K562 (cell line): ENCODE results near the gene ZNF625. TPM values are rescaled to one million over a fixed set of nuclear protein-coding genes. Genes with fewer than 3 reads are reported as not detected.

Experiments used
- ATAC-seq: fragments of 200-7000 bp; cut with Tn5 transposase; 3 replicates; pipeline ENCODE4 v1.9.1; 2020; ENCODE audit warnings: moderate library complexity
- BruUV-seq: library from RNA; stranded (reverse); fragments of 400-500 nt; replicated peaks from 2 replicates; lab custom pipeline; 2021; lab: Mats Ljungman, UMichigan
- CTCF ChIA-PET: fragments of 300-600 bp; formaldehyde crosslinking; extraction: SDS; loops from one replicate; lab custom pipeline; 2021; ENCODE audit warnings: low intra/inter-chr PET ratio; lab: Yijun Ruan, JAX
- POLR2A ChIA-PET: fragments of 300-600, 350-650 bp; sonication (Branson Sonifier 250); formaldehyde crosslinking; extraction: SDS; loops from one replicate; lab custom pipeline; 2021; ENCODE audit warnings: antibody characterized with exemption, inconsistent platforms; lab: Yijun Ruan, JAX
- DNase-seq, 4 experiments: peaks; one replicate each; pipeline versions ENCODE4 v3.0.0 to v3.0.0-alpha.2; 2011 to 2018; ENCODE audit warnings: low spot score in 3 of 4, mixed read lengths in 3 of 4; ENCODE audit errors: extremely low read depth in 1 of 4
- FAIRE-seq: peaks from 2 replicates; lab custom pipeline; 2011; peaks lifted over from hg19 to GRCh38; lab: Jason Lieb, UNC
- H2AFZ ChIP-seq: 2 replicates; pipeline ENCODE4 v1.6.0; 2011; ENCODE audit warnings: low read depth, low read length, control low read depth, inconsistent platforms
- H3K27ac ChIP-seq: fragments of 200-600 bp; 3 replicates; pipeline ENCODE4 v1.8.0; 2011; ENCODE audit warnings: low read depth, mild to moderate bottlenecking, control low read depth, inconsistent platforms, low read length, moderate library complexity, mixed read lengths; ENCODE audit errors: extremely low read depth
- H3K27me3 ChIP-seq, 2 experiments: fragments of 300-600 bp in 1 of 2; 2 replicates in 1 of 2; 3 replicates in 1 of 2; pipeline versions ENCODE4 v1.6.0 to v1.8.0; 2011; ENCODE audit warnings: inconsistent platforms in 2 of 2, low read length in 2 of 2, mild to moderate bottlenecking in 1 of 2, mixed read lengths in 1 of 2, moderate library complexity in 1 of 2; ENCODE audit not compliant: control insufficient read depth in 2 of 2, insufficient read depth in 2 of 2
- H3K36me3 ChIP-seq: fragments of 300-600 bp; 3 replicates; pipeline ENCODE4 v1.8.0; 2011; ENCODE audit warnings: mild to moderate bottlenecking, low read length, inconsistent platforms; ENCODE audit not compliant: control insufficient read depth, insufficient read depth
- H3K4me1 ChIP-seq, 2 experiments: fragments of 200-600 bp in 1 of 2; replicated peaks in 1 of 2; 2 replicates in 1 of 2; 3 replicates in 1 of 2; pipeline versions ENCODE4 v1.5.1 to v1.8.0; 2011; ENCODE audit warnings: inconsistent platforms in 2 of 2, low read length in 2 of 2, mild to moderate bottlenecking in 1 of 2, mixed read lengths in 1 of 2, moderate library complexity in 1 of 2; ENCODE audit not compliant: control insufficient read depth in 2 of 2, insufficient read depth in 2 of 2
- H3K4me2 ChIP-seq: 2 replicates; pipeline ENCODE4 v1.6.1; 2011; ENCODE audit warnings: low read length, control low read depth, inconsistent platforms, mixed read lengths; ENCODE audit not compliant: insufficient read depth
- H3K4me3 ChIP-seq: fragments of 200-600 bp; sonication (generic), shearing (Covaris generic); 2 replicates; pipeline ENCODE4 v1.5.1; 2016; ENCODE audit warnings: control low read depth, inconsistent platforms
- H3K79me2 ChIP-seq: fragments of 200-600 bp; 3 replicates; pipeline ENCODE4 v1.8.0; 2011; ENCODE audit warnings: low read length, inconsistent platforms; ENCODE audit not compliant: control insufficient read depth, insufficient read depth
- H3K9ac ChIP-seq, 2 experiments: 2 replicates each; pipeline versions ENCODE4 v1.6.0 to v1.6.1; 2011; ENCODE audit warnings: low read depth in 2 of 2, low read length in 2 of 2, control low read depth in 1 of 2, inconsistent platforms in 1 of 2, mild to moderate bottlenecking in 1 of 2, mixed read lengths in 1 of 2; ENCODE audit not compliant: insufficient read depth in 1 of 2
- H3K9me1 ChIP-seq: one replicate; pipeline ENCODE4 v1.6.0; 2011; ENCODE audit warnings: inconsistent platforms, mild to moderate bottlenecking, low read length, moderate library complexity; ENCODE audit not compliant: control insufficient read depth, insufficient read depth
- H3K9me3 ChIP-seq: replicated peaks from 2 replicates; pipeline ENCODE4 v1.5.1; 2011; ENCODE audit warnings: low read depth, low read length, inconsistent platforms; ENCODE audit not compliant: control insufficient read depth, insufficient read depth
- H4K20me1 ChIP-seq: replicated peaks from 2 replicates; pipeline ENCODE4 v1.6.1; 2011; ENCODE audit warnings: low read length, inconsistent platforms, mixed read lengths; ENCODE audit not compliant: control insufficient read depth, insufficient read depth
- ASH1L ChIP-seq: fragments of 450-650 bp; IDR thresholded peaks from 2 replicates; pipeline ENCODE4 v1.6.1; 2018; ENCODE audit warnings: borderline replicate concordance, mild to moderate bottlenecking, low read depth; ENCODE audit not compliant: partially characterized antibody
- CEBPG ChIP-seq, 3 experiments: fragments of 200-800 bp in 1 of 3; sonication (Bioruptor generic) in 1 of 3; sonication (generic) in 1 of 3; formaldehyde crosslinking in 1 of 3; IDR thresholded peaks in 2 of 3; conservative IDR thresholded peaks in 1 of 3; 2 replicates each; pipeline versions ENCODE4 v1.6.1 to v1.8.0; 2016 to 2022; ENCODE audit warnings: missing compliant biosample characterization in 2 of 3, missing genetic modification characterization in 2 of 3, mild to moderate bottlenecking in 1 of 3, missing genetic modification reagents in 1 of 3
- ELF4 ChIP-seq: fragments of 450-650 bp; formaldehyde crosslinking; IDR thresholded peaks from 2 replicates; pipeline ENCODE4 v1.4.0; 2022; ENCODE audit warnings: missing genetic modification characterization
- EWSR1 ChIP-seq: fragments of 450-650 bp; IDR thresholded peaks from 2 replicates; pipeline ENCODE4 v1.6.1; 2018; ENCODE audit warnings: borderline replicate concordance, mild to moderate bottlenecking, low read depth, moderate library complexity; ENCODE audit not compliant: partially characterized antibody
- MIER1 ChIP-seq: fragments of 450-650 bp; IDR thresholded peaks from 2 replicates; pipeline ENCODE4 v1.6.1; 2016; ENCODE audit warnings: antibody characterized with exemption, mild to moderate bottlenecking, low read depth
- MTA3 ChIP-seq: fragments of 450-650 bp; formaldehyde crosslinking; IDR thresholded peaks from 2 replicates; pipeline ENCODE4 v1.6.1; 2017; ENCODE audit warnings: mild to moderate bottlenecking, borderline replicate concordance
- PHF20 ChIP-seq: fragments of 450-650 bp; IDR thresholded peaks from 2 replicates; pipeline ENCODE4 v1.6.1; 2018; ENCODE audit not compliant: partially characterized antibody
- SMAD3 ChIP-seq: fragments of 450-650 bp; formaldehyde crosslinking; conservative IDR thresholded peaks from 2 replicates; pipeline ENCODE4 v1.4.0; 2020; ENCODE audit warnings: mild to moderate bottlenecking
- TCF15 ChIP-seq: fragments of 250-450 bp; sonication (Bioruptor Pico); IDR thresholded peaks from 2 replicates; pipeline ENCODE4 v1.8.0; 2022; ENCODE audit warnings: moderate library complexity, mild to moderate bottlenecking, inconsistent platforms
- THRB ChIP-seq: fragments of 450-650 bp; formaldehyde crosslinking; conservative IDR thresholded peaks from 2 replicates; pipeline ENCODE4 v1.4.0; 2022; ENCODE audit warnings: mild to moderate bottlenecking, missing genetic modification characterization
- ZBTB8A ChIP-seq: fragments of 450-650 bp; IDR thresholded peaks from 2 replicates; pipeline ENCODE4 v1.6.1; 2018; ENCODE audit warnings: mild to moderate bottlenecking, moderate library complexity; ENCODE audit not compliant: partially characterized antibody
- ZC3H4 ChIP-seq: sonication (generic); formaldehyde crosslinking; IDR thresholded peaks from 2 replicates; pipeline ENCODE4 v1.9.0; 2021; ENCODE audit warnings: missing genetic modification reagents, borderline replicate concordance
- ZFP91 ChIP-seq: sonication (generic); formaldehyde crosslinking; IDR thresholded peaks from 2 replicates; pipeline ENCODE4 v1.8.0; 2022; ENCODE audit warnings: mild to moderate bottlenecking, missing genetic modification reagents
- ZNF165 ChIP-seq: fragments of 250-450 bp; sonication (Bioruptor Pico); IDR thresholded peaks from 2 replicates; pipeline ENCODE4 v1.4.0; 2020; ENCODE audit warnings: borderline replicate concordance
- ZNF583 ChIP-seq: fragments of 250-450 bp; sonication (Bioruptor Pico); IDR thresholded peaks from 2 replicates; pipeline ENCODE4 v1.4.0; 2020
- WGBS: fragments of 100-300 bp; shearing (Covaris generic); methylation state at CpG from one replicate; pipeline ENCODE4 v1.1.6; 2016; ENCODE audit warnings: low coverage, mixed read lengths; ENCODE audit not compliant: insufficient coverage; ENCODE audit errors: missing lambda C conversion rate; 5-methylcytosine and 5-hydroxymethylcytosine counted together
- in situ Hi-C: fragments of 300-500 bp; cut with MboI; formaldehyde crosslinking; loops from 4 replicates; pipeline ENCODE4 v1.15.0; 2018; ENCODE audit warnings: inconsistent platforms, mixed read lengths
- intact Hi-C: fragments of 100-400 bp; cut with micrococcal nuclease; formaldehyde crosslinking; loops from 2 replicates; pipeline ENCODE4 v1.14.2; 2022
- polyA plus RNA-seq, 8 experiments: library from polyadenylated mRNA; depleted of rRNA in 4 of 8; stranded (reverse) in 5 of 8; unstranded in 3 of 8; fragments of >200 nt; fragmentation: Nextera tagmentation in 2 of 8; fragmentation: Illumina TruSeq in 1 of 8; extraction: Ambion mirVana in 2 of 8; extraction: Trizol in 1 of 8; gene quantifications; 2 replicates each; pipeline versions ENCODE4 v1.2.1 to v1.2.3, GENCODE V29; 2011 to 2014; ENCODE audit warnings: inconsistent platforms in 1 of 8, missing spikeins in 1 of 8
- total RNA-seq, 7 experiments: library from RNA; depleted of rRNA in 6 of 7; stranded (reverse); fragments of >200 nt in 6 of 7; fragmentation: Illumina TruSeq in 2 of 7; extraction: Trizol in 2 of 7; gene quantifications; 2 replicates each; pipeline versions ENCODE4 v1.2.1 to v1.2.3, GENCODE V29; 2011 to 2021; ENCODE audit warnings: low replicate concordance in 1 of 7
- TF ChIP-seq, protein P1 (sequence below): fragments of 450-650 bp; conservative IDR thresholded peaks from 2 replicates; pipeline ENCODE4 v1.6.1; 2016; ENCODE audit warnings: missing genetic modification characterization, low read depth, mild to moderate bottlenecking, missing compliant biosample characterization, moderate library complexity
- TF ChIP-seq, protein P2 (sequence below): fragments of 250-450 bp; sonication (Bioruptor Pico); IDR thresholded peaks from 2 replicates; pipeline ENCODE4 v1.5.0; 2021

The ZNF625 gene
- total and polyA plus RNA-seq, 9 of the 15 experiments (the other 6 are each of a cell fraction or from before 2014, with no cell fraction given), result 0.07 to 0.09 TPM; not detected in 7

GRCh38 chr19:12111176-12111575 lies 45.4 kb downstream of the ZNF625 start:
- Histone ChIP-seq H2AFZ (no peak overlapping the region), H3K27me3 (no peaks in the 10 kb centered on the region), H3K4me1 (no peaks in the 10 kb centered on the region), H3K79me2 (no peaks in the 10 kb centered on the region), H3K4me2 (no peak overlapping the region), H3K9me3 (peaks cover 26% of the 10 kb centered on the region), H3K9ac (no peak overlapping the region), H3K9me1 (no peaks in the 10 kb centered on the region), H3K27ac (no peak overlapping the region), H4K20me1 (no peaks in the 10 kb centered on the region), H3K4me3 (no peak overlapping the region), H3K36me3 (peaks cover 40% of the 10 kb centered on the region)
- in situ Hi-C loops, result no loop called here
- FAIRE-seq (no peak), ATAC-seq (no peak), DNase-seq (no peak)
- intact Hi-C loops, result no loop called here
- no TSS peak for BruUV-seq
- ChIA-PET POLR2A (no interaction called here), CTCF (no interaction called here)
- WGBS, result 27% methylated on average over 2 of the region's 2 CpGs
- no peak for TF ChIP-seq CEBPG (CRISPR knock-in tag; IDR thresholded peaks at IDR 0.05)
- no peak for TF ChIP-seq CEBPG (tag; conservative IDR thresholded peaks at IDR 0.05 in 1 of 2, IDR thresholded peaks at IDR 0.05 in 1 of 2)
- TF ChIP-seq, protein P1, sequence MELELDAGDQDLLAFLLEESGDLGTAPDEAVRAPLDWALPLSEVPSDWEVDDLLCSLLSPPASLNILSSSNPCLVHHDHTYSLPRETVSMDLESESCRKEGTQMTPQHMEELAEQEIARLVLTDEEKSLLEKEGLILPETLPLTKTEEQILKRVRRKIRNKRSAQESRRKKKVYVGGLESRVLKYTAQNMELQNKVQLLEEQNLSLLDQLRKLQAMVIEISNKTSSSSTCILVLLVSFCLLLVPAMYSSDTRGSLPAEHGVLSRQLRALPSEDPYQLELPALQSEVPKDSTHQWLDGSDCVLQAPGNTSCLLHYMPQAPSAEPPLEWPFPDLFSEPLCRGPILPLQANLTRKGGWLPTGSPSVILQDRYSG (tag), result no peak
- TF ChIP-seq ZNF583 (CRISPR knock-in tag), result no peak
- TF ChIP-seq ZC3H4 (CRISPR knock-in tag), result no peak
- no peak for TF ChIP-seq SMAD3 (CRISPR knock-in tag)
- no peak for TF ChIP-seq ZNF165 (CRISPR knock-in tag)
- TF ChIP-seq, protein P2, sequence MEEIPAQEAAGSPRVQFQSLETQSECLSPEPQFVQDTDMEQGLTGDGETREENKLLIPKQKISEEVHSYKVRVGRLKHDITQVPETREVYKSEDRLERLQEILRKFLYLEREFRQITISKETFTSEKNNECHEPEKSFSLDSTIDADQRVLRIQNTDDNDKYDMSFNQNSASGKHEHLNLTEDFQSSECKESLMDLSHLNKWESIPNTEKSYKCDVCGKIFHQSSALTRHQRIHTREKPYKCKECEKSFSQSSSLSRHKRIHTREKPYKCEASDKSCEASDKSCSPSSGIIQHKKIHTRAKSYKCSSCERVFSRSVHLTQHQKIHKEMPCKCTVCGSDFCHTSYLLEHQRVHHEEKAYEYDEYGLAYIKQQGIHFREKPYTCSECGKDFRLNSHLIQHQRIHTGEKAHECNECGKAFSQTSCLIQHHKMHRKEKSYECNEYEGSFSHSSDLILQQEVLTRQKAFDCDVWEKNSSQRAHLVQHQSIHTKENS (CRISPR knock-in tag), result no peak
- TF ChIP-seq ASH1L, result no peak
- TF ChIP-seq MIER1, result no peak
- TF ChIP-seq THRB (CRISPR knock-in tag), result no peak
- no peak for TF ChIP-seq PHF20
- no peak for TF ChIP-seq EWSR1
- no peak for TF ChIP-seq TCF15 (CRISPR knock-in tag)
- no peak for TF ChIP-seq ZBTB8A
- TF ChIP-seq ZFP91, result no peak
- TF ChIP-seq ELF4, result no peak
- TF ChIP-seq MTA3, result no peak
